HG03439 (cell line): ENCODE measurements around the gene DNAH5.

Experiments used
- ATAC-seq: cut with Tn5 transposase; IDR thresholded peaks from one replicate; pipeline ENCODE4 v1.9.1; 2021; ENCODE audit warnings: mild to moderate bottlenecking, moderate library complexity; ENCODE audit not compliant: unreplicated experiment

Gene DNAH5

GRCh38 chr5:13643734-13644133, 300.8 kb downstream of the DNAH5 start:
- no peak for ATAC-seq

- ATAC-seq: no peak
Observed at GRCh38 chr5:13643196-13643595, 301.3 kb downstream of the DNAH5 start.
